A673 (cell line): Measurements from ENCODE around the gene CLDN24. TPM values are rescaled to one million over a fixed set of nuclear protein-coding genes. Genes with fewer than 3 reads are reported as not detected.

Source experiments
- BruUV-seq: library from RNA; stranded (reverse); fragments of 400-500 nt; replicated peaks from 2 replicates; lab custom pipeline; 2021; lab: Mats Ljungman, UMichigan
- CTCF ChIA-PET: fragments of 300-600 bp; sonication (Branson Sonifier 250); formaldehyde crosslinking; loops from one replicate; lab custom pipeline; 2022; ENCODE audit warnings: antibody characterized with exemption; lab: Charles Lee
- POLR2A ChIA-PET: fragments of 300-600 bp; sonication (Branson Sonifier 250); formaldehyde crosslinking; loops from one replicate; lab custom pipeline; 2022; ENCODE audit warnings: antibody characterized with exemption; ENCODE audit not compliant: low non-redundant PET; lab: Charles Lee
- DNase-seq: peaks from one replicate; pipeline ENCODE4 v3.0.0-alpha.2; 2015; ENCODE audit warnings: low spot score
- H3K27ac ChIP-seq: fragments of 200-600 bp; sonication (generic); 2 replicates; pipeline ENCODE4 v1.5.1; 2016; ENCODE audit warnings: mixed run types, low read depth, mild to moderate bottlenecking, mixed read lengths, antibody characterized with exemption, low read length; ENCODE audit not compliant: poor library complexity, severe bottlenecking
- H3K27me3 ChIP-seq: fragments of 200-600 bp; sonication (generic); replicated peaks from 2 replicates; pipeline ENCODE4 v1.6.1; 2017; ENCODE audit warnings: mixed run types, low read depth, mild to moderate bottlenecking, mixed read lengths, antibody characterized with exemption, low read length; ENCODE audit not compliant: insufficient read depth, poor library complexity
- H3K36me3 ChIP-seq: fragments of 200-600 bp; sonication (generic); 2 replicates; pipeline ENCODE4 v1.6.1; 2016; ENCODE audit warnings: mixed run types, mild to moderate bottlenecking, mixed read lengths, antibody characterized with exemption, low read length; ENCODE audit not compliant: insufficient read depth, poor library complexity, severe bottlenecking
- H3K4me1 ChIP-seq: fragments of 200-600 bp; sonication (generic); 2 replicates; pipeline ENCODE4 v1.6.1; 2017; ENCODE audit warnings: mixed run types, mild to moderate bottlenecking, mixed read lengths, antibody characterized with exemption, low read length; ENCODE audit not compliant: insufficient read depth, poor library complexity, severe bottlenecking
- H3K4me3 ChIP-seq: fragments of 200-600 bp; sonication (generic); 2 replicates; pipeline ENCODE4 v1.5.1; 2016; ENCODE audit warnings: low read depth, mixed run types, mild to moderate bottlenecking, mixed read lengths, low read length; ENCODE audit not compliant: poor library complexity, severe bottlenecking
- H3K9me3 ChIP-seq: fragments of 200-600 bp; sonication (generic); 2 replicates; pipeline ENCODE4 v1.6.1; 2016; ENCODE audit warnings: mixed run types, low read depth, mild to moderate bottlenecking, mixed read lengths, antibody characterized with exemption, low read length; ENCODE audit not compliant: poor library complexity, severe bottlenecking
- EZH2 ChIP-seq: fragments of 200-600 bp; sonication (generic); IDR thresholded peaks from 2 replicates; pipeline ENCODE4 v1.6.1; 2017; ENCODE audit warnings: borderline replicate concordance, low read depth, mild to moderate bottlenecking, mixed read lengths, antibody characterized with exemption, low read length; ENCODE audit not compliant: poor library complexity, severe bottlenecking
- intact Hi-C: fragments of 100-400 bp; cut with micrococcal nuclease; formaldehyde crosslinking; loops from one replicate; pipeline ENCODE4 v1.10.0; 2022; ENCODE audit not compliant: unreplicated experiment
- total RNA-seq: library from RNA; stranded (reverse); gene quantifications from 2 replicates; pipeline ENCODE4 v1.2.3, GENCODE V29; 2021
- TF ChIP-seq, protein P1 (sequence below): fragments of 300-800, 200-600 bp; sonication (generic); conservative IDR thresholded peaks from 2 replicates; pipeline ENCODE4 v1.5.1; 2017; ENCODE audit warnings: low read depth, mild to moderate bottlenecking, antibody characterized with exemption, low read length, moderate library complexity, mixed read lengths

Gene CLDN24
- total RNA-seq, 1 experiment from 2014 or later = not detected

- H3K27ac ChIP-seq = no peak overlapping the region
- no peaks in the 10 kb centered on the region for H3K4me1 ChIP-seq
- no peak overlapping the region for H3K4me3 ChIP-seq
- intact Hi-C loops = no loop called here
- no peaks in the 10 kb centered on the region for H3K36me3 ChIP-seq
- no peak for TF ChIP-seq EZH2
- TF ChIP-seq, protein P1, sequence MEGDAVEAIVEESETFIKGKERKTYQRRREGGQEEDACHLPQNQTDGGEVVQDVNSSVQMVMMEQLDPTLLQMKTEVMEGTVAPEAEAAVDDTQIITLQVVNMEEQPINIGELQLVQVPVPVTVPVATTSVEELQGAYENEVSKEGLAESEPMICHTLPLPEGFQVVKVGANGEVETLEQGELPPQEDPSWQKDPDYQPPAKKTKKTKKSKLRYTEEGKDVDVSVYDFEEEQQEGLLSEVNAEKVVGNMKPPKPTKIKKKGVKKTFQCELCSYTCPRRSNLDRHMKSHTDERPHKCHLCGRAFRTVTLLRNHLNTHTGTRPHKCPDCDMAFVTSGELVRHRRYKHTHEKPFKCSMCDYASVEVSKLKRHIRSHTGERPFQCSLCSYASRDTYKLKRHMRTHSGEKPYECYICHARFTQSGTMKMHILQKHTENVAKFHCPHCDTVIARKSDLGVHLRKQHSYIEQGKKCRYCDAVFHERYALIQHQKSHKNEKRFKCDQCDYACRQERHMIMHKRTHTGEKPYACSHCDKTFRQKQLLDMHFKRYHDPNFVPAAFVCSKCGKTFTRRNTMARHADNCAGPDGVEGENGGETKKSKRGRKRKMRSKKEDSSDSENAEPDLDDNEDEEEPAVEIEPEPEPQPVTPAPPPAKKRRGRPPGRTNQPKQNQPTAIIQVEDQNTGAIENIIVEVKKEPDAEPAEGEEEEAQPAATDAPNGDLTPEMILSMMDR = no peak
- ChIA-PET POLR2A (no interaction called here), CTCF (interaction anchor here (0.6 kb wide), 1 partner anchor 432 kb away, joined by 4 read pairs; no protein-coding TSS in a partner anchor)
- BruUV-seq = no TSS peak
- no peak for DNase-seq
- H3K27me3 ChIP-seq = no peaks in the 10 kb centered on the region
- H3K9me3 ChIP-seq = no peaks in the 10 kb centered on the region
Observed at GRCh38 chr4:183342541-183343533, 20.6 kb upstream of the CLDN24 start.

- DNase-seq = no peak
- no peaks in the 10 kb centered on the region for H3K36me3 ChIP-seq
- POLR2A ChIA-PET = no interaction called here
- CTCF ChIA-PET = no interaction called here
- H3K27ac ChIP-seq = no peak overlapping the region
- TF ChIP-seq, protein P1 = no peak
- TF ChIP-seq EZH2 = no peak
- intact Hi-C loops = loop anchor here (5.0 kb wide), 1 partner anchor 59 kb away; no protein-coding TSS in a partner anchor
- H3K4me3 ChIP-seq = no peak overlapping the region
- peaks cover 5% of the 10 kb centered on the region for H3K9me3 ChIP-seq
- H3K27me3 ChIP-seq = no peaks in the 10 kb centered on the region
- peaks cover 3% of the 10 kb centered on the region for H3K4me1 ChIP-seq
- BruUV-seq = no TSS peak
Observed at GRCh38 chr4:183337833-183338232, 15.6 kb upstream of the CLDN24 start.

DNA sequence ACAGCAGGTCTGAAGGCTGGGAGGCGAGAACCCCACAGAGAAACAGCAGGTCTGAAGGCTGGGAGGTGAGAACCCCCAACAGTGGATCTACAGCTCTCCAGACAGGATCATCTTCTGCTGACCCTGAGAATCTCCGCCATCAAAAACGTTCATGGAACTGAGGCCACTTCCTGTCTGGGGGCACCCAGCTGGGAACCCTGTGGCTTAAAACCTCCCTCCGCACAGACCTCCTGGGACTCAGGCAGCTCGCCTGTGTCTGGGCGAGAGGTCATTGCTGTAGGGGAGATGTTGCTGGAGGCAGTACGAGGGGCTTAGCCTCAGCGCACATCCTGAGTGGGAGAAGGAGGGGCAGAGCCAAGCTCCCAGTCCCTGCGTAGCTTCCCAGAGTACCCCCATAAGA is 15.1 kb upstream of the CLDN24 start:
- CTCF ChIA-PET = no interaction called here
- DNase-seq = peak; percentile 34
- no peak overlapping the region for H3K4me3 ChIP-seq
- H3K4me1 ChIP-seq = peaks cover 3% of the 10 kb centered on the region
- H3K9me3 ChIP-seq = peaks cover 5% of the 10 kb centered on the region
- no TSS peak for BruUV-seq
- H3K27ac ChIP-seq = no peak overlapping the region
- no peaks in the 10 kb centered on the region for H3K27me3 ChIP-seq
- no peaks in the 10 kb centered on the region for H3K36me3 ChIP-seq
- POLR2A ChIA-PET = no interaction called here
- TF ChIP-seq, protein P1 = no peak
- no peak for TF ChIP-seq EZH2
- intact Hi-C loops = loop anchor here (5.0 kb wide), 1 partner anchor 60 kb away; no protein-coding TSS in a partner anchor
